GM18870 (cell line): ENCODE measurements around the gene CHCHD4.

Source experiments
- ATAC-seq: cut with Tn5 transposase; IDR thresholded peaks from one replicate; pipeline ENCODE4 v1.9.1; 2021; ENCODE audit warnings: moderate library complexity; ENCODE audit not compliant: unreplicated experiment

The CHCHD4 gene

DNA sequence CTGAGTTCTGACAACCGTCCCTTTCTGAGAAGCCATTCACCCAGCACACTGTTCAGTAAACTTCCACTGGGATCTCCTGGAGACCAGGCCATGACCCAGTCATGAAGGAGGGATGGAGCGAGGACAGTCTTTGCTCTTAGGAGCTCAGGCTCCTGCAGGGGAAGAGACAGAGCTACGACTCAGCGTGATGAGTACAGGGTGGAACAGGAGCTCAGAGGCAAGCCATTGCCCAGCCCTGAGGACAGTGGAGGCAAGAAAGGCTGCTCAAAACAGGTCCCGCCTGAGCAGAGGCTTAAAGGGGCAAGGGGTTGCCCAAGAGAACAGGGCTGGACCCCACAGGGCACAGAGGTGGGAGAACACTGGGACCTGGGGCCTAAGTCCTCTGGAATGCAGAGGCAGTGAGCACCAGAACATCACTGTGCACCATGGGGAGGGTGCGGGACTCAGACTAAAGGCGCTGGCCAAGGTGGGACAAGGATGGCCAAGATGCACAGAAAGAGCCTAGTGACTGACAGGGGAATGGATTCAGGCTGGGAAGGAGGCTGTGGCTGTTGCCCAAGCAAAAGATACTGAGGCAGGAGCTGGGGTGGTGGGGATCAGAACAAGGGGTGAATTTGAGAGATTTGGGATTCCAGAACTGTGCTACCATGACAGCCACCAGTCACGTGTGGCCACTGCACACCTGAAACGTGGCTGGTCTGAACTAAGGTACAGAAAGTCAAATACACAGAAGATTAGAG is 26.0 kb upstream of the CHCHD4 start:
- ATAC-seq, result no peak

DNA sequence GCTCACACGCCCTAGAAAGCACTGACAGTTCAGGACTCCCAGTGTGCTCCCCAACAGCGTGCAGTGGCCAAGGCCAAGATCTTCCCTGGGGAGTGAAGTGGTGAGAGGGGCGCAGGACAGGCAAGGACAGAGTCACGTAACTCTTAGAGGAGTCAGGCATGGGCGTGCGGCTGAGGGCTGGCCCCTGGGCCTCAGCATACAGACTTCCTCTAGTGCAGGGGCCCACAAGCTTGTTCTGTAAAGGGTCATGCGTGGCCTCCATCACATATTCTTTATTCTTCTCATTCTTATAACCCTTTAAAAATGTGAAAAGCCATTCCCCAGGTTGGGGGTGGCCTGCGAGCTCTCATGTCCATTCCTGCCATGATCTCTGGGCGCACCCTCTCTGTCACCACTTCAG is 25.4 kb upstream of the CHCHD4 start:
- ATAC-seq, result no peak

DNA sequence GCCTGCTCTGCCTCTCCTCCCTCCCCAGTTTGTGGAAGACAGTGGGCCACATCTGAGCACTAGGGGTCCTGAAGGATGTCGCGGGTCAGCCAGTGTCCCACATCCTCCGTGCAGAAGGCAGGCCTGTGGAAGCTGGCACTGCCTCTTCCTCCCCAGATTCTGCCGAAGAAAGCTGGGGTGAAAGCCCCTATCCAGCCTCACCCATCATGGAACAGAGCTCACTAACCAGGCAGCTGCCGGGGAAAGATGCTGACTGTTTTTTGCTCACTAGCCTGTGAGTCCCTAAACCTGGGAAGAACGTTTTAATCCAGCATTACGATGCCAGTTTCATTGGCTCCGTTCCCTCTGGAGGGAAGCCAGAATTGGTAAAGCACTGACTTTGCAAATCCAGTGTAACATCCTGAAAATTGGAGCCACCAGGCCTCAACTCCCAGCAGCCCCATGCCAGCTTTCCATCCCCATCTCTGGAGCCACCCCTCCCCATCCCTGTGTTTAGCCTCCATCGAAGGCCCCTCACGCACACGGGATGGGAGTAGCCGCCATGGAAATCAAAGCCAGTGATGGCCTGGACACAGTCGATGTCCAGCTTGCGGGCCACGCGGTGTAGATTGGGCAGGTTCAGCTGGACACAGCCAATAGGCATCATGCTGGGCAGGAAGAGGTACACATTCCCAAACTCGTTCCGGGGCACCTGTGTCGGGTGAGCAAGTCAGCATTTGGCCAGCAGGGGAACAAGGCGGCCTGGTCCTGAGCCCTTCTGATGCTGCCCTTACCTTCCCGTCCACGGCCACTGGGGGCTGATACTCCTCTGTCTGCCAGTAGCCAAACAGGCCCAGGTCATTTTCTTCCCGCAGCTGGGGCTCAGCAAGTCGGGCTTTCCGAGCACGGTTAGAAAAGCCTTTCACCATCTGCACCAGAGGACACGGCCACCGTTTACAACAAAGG is 23.6 kb upstream of the CHCHD4 start:
- no peak for ATAC-seq

DNA sequence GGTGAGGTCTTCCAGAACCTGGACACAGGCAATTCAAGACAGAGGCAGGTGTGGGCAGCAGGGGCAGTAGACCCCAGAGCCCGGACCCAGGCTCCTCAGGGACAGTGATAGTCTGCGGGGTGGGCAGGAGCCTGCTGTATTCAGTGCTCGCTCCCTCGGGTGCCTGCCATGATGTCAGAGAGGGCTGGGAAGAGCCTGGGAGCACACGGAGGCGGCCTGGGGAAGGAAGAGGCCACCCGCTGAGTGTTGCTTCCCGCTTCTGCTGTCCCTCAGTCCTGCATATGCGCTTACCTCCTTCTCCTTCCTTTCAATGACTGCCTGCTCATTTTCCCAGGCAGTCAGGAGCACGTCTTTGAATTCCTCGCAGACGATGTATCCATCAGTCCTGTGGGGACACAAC is 22.9 kb upstream of the CHCHD4 start:
- no peak for ATAC-seq

DNA sequence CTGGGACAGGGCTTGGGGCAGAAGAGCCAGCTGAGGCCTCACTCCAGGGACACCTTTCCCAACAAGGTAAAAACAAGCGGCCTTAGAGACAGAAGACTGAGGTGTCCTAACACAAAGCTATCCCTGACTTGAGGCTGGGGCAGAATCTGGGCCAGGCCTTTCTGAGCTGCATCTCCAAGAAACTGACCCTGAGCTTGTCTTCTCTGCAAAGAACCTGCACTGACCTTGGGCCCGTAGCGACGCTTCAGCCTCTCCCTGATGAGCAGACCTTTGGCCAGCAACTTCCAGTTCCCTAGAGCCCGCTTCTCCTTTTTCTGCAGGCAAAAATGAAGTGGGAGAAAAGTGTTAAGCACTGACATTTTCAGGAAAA is 22.4 kb upstream of the CHCHD4 start:
- no peak for ATAC-seq

DNA sequence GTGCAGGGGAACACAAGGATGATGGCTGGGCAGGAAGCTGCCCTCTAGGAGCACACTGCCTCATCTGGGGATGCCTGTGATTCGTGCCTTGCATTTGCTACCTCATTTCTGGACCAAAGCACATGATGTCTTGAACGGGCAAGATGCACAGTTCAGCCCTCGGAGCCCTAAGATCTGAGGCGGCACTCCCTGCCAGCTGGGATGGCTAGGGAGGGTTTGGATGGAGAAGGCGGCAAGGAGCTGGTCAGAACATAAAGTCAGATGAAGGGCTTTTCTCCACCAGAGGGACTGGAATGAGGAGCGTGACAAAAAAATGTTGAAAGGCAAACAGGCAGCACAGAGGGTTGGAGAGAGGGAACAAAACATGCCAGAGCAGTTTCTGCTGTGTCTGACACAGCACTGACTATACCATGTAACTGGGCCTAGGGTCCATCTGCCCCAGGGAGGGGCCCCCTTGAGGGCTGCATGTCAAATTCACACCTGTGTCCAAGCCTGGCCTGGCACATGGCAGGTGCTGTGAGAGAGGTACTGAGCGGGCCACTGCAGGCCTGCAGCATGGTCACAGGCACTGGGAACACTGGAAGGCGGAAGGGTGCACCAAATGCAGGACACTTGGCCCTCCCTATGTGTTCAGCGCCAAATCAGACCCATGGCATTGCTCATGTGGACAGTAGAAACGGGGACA is 21.9 kb upstream of the CHCHD4 start:
- ATAC-seq, result no peak

DNA sequence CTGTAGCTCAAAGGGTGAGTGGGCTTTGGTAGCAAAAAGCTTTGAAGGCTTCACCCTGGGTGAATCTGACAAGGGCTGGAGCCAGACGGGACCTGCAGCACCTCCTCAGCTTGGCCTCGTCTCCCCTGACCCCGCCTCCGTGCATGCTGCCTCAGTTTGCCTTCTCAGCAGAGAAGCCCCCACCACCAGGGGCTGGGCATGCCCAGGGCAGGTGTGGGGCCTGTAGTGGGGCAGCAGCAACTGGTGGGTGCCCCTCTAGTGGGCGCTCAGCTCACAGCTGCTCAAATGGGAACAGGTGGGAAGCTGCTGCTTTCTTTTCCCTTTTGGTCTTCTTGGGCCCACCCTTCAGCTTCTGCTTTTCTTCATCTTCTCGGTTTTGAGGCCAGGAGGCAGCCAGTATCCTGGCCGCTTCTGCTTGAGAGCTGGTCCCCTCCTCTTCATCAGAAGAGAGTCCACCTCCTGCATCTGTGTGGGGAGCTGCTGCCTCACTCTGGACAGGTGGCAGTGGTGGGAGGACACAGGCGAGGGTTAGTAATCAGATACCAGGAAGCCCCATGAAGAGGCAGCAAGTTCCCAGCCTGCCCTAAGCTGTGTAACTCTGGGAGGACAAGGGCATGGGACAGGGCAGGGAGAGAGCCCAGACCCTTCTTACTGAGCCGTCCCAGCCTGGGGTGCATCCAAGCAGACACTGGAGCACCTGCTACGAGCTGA is 21.2 kb upstream of the CHCHD4 start:
- no peak for ATAC-seq

DNA sequence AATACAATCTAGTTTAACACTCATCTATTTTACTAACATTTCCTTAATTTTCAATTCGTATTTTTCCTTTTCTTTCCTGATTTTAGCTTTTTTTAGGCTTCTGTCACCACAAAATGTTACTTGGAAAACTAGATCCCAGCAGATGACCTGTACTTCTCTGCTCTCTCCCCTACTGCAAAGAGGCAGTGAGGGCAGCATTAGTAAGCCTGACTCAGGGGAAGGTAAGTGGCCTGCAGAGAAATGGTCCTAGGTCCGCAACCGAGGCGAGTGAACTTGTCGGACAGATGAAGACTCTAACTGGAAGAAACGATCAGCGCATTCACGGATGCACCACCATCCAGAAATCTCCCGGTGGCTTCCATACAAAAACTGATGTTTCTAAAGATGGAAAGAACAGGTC is 20.6 kb upstream of the CHCHD4 start:
- no peak for ATAC-seq

DNA sequence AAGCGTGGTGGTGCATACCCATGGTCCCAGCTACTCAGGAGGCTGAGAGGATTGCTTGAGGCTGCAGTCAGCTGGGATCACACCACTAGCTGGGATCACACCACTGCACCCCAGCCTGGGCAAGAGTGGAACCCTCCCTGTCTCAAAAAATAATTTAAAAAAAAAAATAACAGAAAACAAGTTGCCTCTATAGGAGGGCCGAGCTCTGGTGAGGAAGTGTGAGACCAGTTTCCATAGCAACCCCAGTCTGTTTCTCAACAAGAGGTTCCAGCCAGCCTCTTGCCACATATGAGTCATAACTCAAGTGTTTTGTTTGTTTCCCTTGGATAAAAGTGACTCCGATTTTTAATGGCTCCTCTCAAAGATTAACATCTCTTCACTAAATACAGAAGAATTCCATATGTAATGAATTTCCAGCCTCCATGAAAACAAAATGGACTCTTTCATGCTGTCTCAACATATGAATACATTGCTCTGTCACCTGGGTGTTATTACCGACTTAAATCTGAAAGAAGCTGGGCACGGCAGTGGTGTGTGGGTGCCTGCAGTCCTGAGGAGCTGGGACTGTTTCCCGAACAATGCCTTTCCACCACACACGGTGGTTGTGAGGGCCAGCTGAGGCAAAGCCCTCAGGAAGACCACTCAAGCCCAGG is 19.9 kb upstream of the CHCHD4 start:
- peak; percentile 96 for ATAC-seq

DNA sequence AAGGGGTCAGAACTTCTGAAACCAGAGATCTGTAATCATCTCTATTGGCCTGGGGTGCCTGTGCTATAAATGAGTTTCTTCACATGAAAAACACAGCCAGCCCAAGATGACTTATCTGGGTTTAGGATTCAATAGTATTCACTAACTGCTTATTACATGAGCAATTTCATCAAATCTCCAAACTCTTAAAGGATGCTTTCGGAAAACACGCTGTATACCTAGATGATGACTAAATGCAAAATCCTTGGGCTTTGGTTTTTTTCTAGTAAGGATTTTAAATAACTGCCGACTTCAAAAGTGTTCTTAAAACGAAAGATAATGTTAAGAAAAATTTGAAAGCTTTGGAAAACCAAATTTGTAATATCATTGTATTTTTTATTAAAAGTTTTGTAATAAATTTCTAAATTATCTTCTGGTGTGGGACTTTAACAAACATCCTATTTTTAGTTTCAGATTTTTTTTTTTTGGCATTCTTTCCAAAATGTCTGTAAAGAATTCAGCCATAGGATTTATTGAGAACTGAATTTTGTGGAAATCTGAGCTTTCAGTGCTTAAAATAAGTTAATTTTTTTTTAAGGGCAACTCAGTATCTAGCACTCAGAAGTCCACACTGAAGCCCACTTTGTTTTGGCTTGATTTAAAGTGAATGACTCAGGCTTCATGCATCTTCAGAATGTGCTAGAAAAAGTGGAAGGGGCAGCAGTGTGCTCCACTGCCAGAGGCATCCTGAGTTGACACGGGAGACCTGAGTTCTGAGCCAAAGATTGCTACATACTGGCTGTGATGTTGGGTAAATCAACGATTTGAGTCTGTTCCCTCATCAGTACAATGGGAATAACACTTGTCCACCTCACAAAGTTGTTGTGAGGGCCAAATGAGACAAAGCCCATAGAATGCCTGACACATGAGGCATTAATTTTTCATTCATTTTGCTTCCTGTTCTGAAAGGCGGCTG is 18.9 kb upstream of the CHCHD4 start:
- no peak for ATAC-seq

DNA sequence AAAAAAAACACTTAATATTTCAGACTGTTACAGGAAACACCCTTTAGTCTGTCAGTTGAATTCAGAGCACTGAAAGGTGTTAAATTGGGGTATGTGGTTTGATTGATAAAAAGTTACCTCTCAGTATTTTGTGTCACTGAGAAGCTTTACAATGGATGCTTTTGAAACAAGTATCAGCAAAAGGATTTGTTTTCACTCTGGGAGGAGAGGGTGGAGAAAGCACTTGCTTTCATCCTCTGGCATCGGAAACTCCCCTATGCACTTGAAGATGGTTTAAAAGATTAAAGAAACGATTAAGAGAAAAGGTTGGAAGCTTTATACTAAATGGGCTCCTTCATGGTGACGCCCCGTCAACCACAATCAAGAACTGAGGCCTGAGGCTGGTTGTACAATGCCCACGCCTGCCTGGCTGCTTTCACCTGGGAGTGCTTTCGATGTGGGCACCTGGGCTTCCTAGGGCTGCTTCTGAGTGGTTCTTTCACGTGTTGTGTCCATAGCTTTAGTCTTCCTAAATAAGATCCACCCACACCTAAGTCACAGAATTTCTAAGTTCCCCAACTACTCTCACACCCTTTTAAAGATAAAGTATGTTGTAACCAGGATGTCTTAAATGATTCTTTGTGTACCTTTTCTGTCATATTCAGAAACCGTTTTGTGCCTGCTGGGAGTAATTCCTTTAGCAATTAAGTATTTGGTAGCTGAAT is 18.0 kb upstream of the CHCHD4 start:
- no peak for ATAC-seq

DNA sequence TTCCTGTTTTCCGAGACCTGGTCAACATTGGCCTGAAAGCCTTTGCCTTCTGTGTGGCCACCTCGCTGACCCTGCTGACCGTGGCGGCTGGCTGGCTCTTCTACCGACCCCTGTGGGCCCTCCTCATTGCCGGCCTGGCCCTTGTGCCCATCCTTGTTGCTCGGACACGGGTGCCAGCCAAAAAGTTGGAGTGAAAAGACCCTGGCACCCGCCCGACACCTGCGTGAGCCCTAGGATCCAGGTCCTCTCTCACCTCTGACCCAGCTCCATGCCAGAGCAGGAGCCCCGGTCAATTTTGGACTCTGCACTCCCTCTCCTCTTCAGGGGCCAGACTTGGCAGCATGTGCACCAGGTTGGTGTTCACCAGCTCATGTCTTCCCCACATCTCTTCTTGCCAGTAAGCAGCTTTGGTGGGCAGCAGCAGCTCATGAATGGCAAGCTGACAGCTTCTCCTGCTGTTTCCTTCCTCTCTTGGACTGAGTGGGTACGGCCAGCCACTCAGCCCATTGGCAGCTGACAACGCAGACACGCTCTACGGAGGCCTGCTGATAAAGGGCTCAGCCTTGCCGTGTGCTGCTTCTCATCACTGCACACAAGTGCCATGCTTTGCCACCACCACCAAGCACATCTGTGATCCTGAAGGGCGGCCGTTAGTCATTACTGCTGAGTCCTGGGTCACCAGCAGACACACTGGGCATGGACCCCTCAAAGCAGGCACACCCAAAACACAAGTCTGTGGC is 17.1 kb upstream of the CHCHD4 start:
- ATAC-seq, result no peak

DNA sequence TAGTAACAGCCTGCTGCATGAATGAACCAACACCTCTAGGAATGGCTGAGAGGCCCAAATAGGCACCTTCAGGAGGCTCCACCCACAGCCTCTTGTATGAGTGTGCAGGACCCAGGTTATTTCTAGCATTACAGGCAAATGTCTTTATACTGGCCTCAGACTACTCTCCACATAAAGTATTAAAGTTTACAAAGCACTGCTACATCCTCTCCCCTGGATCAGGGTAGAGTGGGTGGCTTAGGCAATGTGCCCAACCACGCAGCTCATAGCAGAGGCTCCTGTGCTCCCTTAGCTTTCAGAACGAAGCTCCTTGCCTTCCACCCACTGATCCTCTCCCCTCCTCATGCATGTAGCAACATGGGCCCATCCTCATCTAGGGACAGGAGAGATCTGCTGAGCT is 16.5 kb upstream of the CHCHD4 start:
- no peak for ATAC-seq

DNA sequence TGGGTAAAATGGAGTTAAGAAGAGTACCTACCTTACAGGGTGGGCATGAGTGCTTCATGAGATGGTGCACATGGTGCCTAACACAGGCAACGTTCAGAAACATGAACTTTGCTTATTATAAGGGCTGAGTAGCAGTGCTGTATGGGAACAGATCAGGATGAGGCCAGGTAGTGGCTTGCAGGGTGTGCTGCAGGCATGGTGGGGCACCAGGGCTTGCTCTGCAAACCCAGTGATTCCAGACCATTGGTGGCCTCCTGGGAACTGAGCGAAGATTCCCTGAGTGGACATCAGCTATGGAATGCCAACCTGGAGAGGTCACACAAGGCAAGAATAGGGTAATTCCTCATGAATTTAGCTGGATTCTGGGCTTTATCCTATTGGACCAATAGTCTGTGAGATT is 16.0 kb upstream of the CHCHD4 start:
- no peak for ATAC-seq

DNA sequence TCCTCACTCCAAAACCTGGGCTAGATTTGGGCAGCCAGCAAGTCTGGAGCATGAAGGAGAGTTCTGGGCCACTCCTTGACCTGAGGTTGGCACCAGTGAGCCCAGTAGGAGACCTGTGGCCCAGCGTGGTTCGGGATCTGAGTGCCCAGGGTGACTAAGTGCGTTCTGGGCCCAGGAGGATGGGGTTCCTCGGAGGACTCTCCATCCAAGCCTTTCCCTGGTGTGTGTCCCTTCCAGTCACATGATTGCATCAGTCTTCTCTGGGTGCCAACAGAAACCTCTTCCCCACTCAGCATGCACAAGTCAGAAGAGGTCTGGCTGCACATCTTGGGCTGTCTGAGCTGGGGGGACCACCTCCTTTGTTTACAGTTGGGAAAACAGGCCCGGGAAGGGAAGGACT is 15.1 kb upstream of the CHCHD4 start:
- ATAC-seq, result no peak

DNA sequence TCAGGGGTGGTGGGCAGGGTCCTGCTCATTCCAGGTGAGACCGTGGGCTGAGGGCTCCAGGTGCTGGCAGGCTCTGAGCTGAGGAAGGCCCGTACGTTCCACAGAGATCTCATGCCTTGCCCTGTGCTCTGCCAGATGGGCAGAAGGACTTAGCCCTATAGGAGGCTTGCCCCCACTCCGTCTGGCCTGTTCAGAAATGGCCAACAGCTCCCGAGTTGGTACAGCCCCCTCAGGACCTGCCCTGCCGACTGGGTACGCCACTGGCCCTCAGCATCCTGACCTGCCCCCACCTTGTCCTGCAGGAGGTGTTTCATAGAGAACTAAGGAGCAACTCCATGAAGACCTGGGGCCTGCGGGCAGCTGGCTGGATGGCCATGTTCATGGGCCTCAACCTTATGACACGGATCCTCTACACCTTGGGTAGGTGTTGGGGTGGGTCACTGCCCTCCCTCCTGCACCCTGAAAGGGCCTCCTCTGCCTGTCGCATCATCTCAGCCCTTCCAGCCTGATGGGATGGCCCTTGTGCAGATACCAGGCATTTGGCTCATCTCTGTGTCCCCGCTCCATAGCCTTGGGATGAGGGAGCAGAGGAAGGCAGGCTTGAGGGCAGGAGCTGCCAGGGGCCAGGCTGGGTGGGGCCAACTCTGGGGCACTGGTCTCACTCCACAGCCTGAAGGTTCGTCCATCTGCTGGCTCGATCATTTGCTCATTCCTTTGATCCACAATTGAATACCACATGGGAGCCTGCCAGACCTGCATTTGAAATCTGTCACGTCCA is 14.4 kb upstream of the CHCHD4 start:
- no peak for ATAC-seq

DNA sequence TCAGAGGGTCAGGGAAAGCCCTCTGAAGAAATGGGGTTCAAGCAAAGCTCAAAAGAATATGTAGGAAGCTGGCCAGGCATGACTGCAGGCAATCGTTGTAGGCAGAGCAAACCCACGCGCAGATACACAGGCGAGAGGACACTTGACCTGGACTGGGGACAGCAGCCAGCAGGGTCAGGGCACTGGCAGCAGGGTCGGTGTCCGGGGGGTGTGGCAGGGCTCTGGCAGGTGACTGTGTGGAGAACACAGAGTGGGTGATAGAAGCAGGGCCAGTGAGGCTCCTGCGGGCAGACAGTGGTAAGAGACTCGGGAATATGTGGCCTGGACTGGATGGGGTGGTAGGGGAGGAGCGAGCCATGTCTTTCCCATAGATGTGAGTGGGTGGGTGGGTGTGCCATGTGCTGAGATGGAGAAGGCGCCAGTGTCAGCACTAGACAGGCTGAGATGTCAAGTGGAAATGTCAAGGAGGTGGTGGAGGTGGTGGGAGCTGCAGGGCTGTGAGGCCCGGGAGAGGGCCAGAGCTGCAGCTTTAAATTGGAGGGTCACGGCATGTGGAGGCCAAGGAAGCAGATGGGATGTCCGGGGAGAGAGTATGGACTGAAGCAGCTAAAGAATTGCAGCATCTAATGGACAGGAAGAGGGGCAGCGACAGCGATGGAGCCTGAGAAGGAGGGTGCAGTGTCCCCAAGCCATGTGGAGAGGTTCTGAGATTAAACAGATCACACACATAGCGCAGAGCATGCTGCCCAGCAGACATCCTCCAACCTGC is 13.6 kb upstream of the CHCHD4 start:
- no peak for ATAC-seq
